Measurements from ENCODE around the gene P2RX1.

The P2RX1 gene

GRCh38 chr17:3915995-3916696 lies at the start of gene P2RX1:
P2RX1 (minus strand) TSS chr17:3916465; CDS start chr17:3916225, 240 bp downstream.
- TF ChIP-seq TOX (CRISPR knock-in tag; IDR thresholded peaks at IDR 0.05; ENCODE audit: borderline replicate concordance) (no peak), RARB (CRISPR knock-in tag; IDR thresholded peaks at IDR 0.05) (no peak), ZC3H10 (CRISPR knock-in tag; IDR thresholded peaks at IDR 0.05) (no peak), POU6F1 (CRISPR knock-in tag; IDR thresholded peaks at IDR 0.05; ENCODE audit: borderline replicate concordance, low read depth) (no peak), CSRNP3 (CRISPR knock-in tag; IDR thresholded peaks at IDR 0.05) (no peak), CREB5 (CRISPR knock-in tag; IDR thresholded peaks at IDR 0.05; ENCODE audit: low read depth) (no peak), PATZ1 (CRISPR knock-in tag; IDR thresholded peaks at IDR 0.05; ENCODE audit: borderline replicate concordance) (no peak), ISL1 (CRISPR knock-in tag; IDR thresholded peaks at IDR 0.05) (no peak), GLIS3 (CRISPR knock-in tag; IDR thresholded peaks at IDR 0.05) (no peak), BACH2 (CRISPR knock-in tag; IDR thresholded peaks at IDR 0.05; ENCODE audit: borderline replicate concordance) (no peak), TSHZ2 (CRISPR knock-in tag; IDR thresholded peaks at IDR 0.05) (no peak), CSDC2 (CRISPR knock-in tag; IDR thresholded peaks at IDR 0.05) (no peak), ZNF565 (CRISPR knock-in tag; conservative IDR thresholded peaks at IDR 0.05; ENCODE audit: low read depth) (no peak), ZFP3 (CRISPR knock-in tag; IDR thresholded peaks at IDR 0.05) (no peak), ZFP30 (CRISPR knock-in tag; IDR thresholded peaks at IDR 0.05) (no peak), TCF4 (CRISPR knock-in tag; IDR thresholded peaks at IDR 0.05; ENCODE audit: borderline replicate concordance) (no peak), ARNTL (CRISPR knock-in tag; IDR thresholded peaks at IDR 0.05; ENCODE audit: borderline replicate concordance, low read depth) (no peak), ZNF70 (CRISPR knock-in tag; IDR thresholded peaks at IDR 0.05) (no peak)
- no peak for ATAC-seq

- ATAC-seq = peak; percentile 88
- TF ChIP-seq TCF4 (CRISPR knock-in tag; IDR thresholded peaks at IDR 0.05; ENCODE audit: borderline replicate concordance) = no peak
- no peak for TF ChIP-seq SNAI2 (CRISPR knock-in tag; IDR thresholded peaks at IDR 0.05)
- TF ChIP-seq CREB5 (CRISPR knock-in tag; IDR thresholded peaks at IDR 0.05; ENCODE audit: low read depth) = no peak
- TF ChIP-seq PATZ1 (CRISPR knock-in tag; IDR thresholded peaks at IDR 0.05; ENCODE audit: borderline replicate concordance) = no peak
- TF ChIP-seq ZNF565 (CRISPR knock-in tag; conservative IDR thresholded peaks at IDR 0.05; ENCODE audit: low read depth) = no peak
- no peak for TF ChIP-seq OSR1 (CRISPR knock-in tag; IDR thresholded peaks at IDR 0.05)
- no peak for TF ChIP-seq GLIS3 (CRISPR knock-in tag; IDR thresholded peaks at IDR 0.05)
- TF ChIP-seq BACH2 (CRISPR knock-in tag; IDR thresholded peaks at IDR 0.05; ENCODE audit: borderline replicate concordance) = no peak
Measured at GRCh38 chr17:3965118-3965800, 49.0 kb upstream of the P2RX1 start.

Data from SK-N-SH treated with all-trans-retinoic acid at 6 μM for 48 hours (cell line).